PC-9 (cell line): Measurements from ENCODE around the gene UXS1. TPM values are rescaled to one million over a fixed set of nuclear protein-coding genes. Genes with fewer than 3 reads are reported as not detected.
"Not testable (repeated sequence)": the region's sequence is repeated elsewhere in the genome, so short reads cannot be mapped to it uniquely, and the experiment has no call there.

Source experiments
- BruUV-seq: library from RNA; stranded (reverse); fragments of 400-500 nt; replicated peaks from 2 replicates; lab custom pipeline; 2021; lab: Mats Ljungman, UMichigan
- CTCF ChIA-PET: fragments of 300-600 bp; sonication (Branson Sonifier 250); formaldehyde crosslinking; loops from one replicate; lab custom pipeline; 2022; ENCODE audit warnings: antibody characterized with exemption; lab: Charles Lee
- POLR2A ChIA-PET: fragments of 300-600 bp; sonication (Branson Sonifier 250); formaldehyde crosslinking; loops from one replicate; lab custom pipeline; 2022; ENCODE audit warnings: antibody characterized with exemption; ENCODE audit not compliant: unreplicated experiment; lab: Charles Lee
- DNase-seq, 2 experiments: peaks; one replicate each; pipeline versions ENCODE4 v3.0.0 to v3.0.0-alpha.2; 2015 to 2022; ENCODE audit warnings: mixed read lengths in 1 of 2
- H2AFZ ChIP-seq: fragments of 200-600 bp; sonication (generic); 2 replicates; pipeline ENCODE4 v1.8.1; 2017; ENCODE audit warnings: antibody characterized with exemption
- H3F3A ChIP-seq: fragments of 200-600 bp; sonication (generic); 2 replicates; pipeline ENCODE4 v1.8.1; 2017; ENCODE audit warnings: antibody characterized with exemption, mild to moderate bottlenecking, low read depth; ENCODE audit not compliant: insufficient read depth
- H3K27ac ChIP-seq: fragments of 200-600 bp; sonication (generic); 2 replicates; pipeline ENCODE4 v1.6.1; 2016; ENCODE audit warnings: mixed run types
- H3K27me3 ChIP-seq: fragments of 200-600 bp; sonication (generic); 2 replicates; pipeline ENCODE4 v1.6.1; 2016; ENCODE audit warnings: low read depth, mixed run types; ENCODE audit not compliant: insufficient read depth
- H3K36me3 ChIP-seq: fragments of 200-600 bp; sonication (generic); 2 replicates; pipeline ENCODE4 v1.6.1; 2016; ENCODE audit warnings: low read depth, mixed run types
- H3K4me1 ChIP-seq: fragments of 200-600 bp; sonication (generic); replicated peaks from 2 replicates; pipeline ENCODE4 v1.6.1; 2016; ENCODE audit warnings: mixed run types; ENCODE audit not compliant: insufficient read depth
- H3K4me2 ChIP-seq: fragments of 200-600 bp; sonication (generic); 2 replicates; pipeline ENCODE4 v1.6.1; 2017; ENCODE audit warnings: mixed run types
- H3K4me3 ChIP-seq: fragments of 200-600 bp; sonication (generic); 2 replicates; pipeline ENCODE4 v1.6.1; 2016; ENCODE audit warnings: mixed run types
- H3K79me2 ChIP-seq: fragments of 200-600 bp; sonication (generic); 2 replicates; pipeline ENCODE4 v1.6.1; 2017; ENCODE audit warnings: low read depth, mixed run types
- H3K9me2 ChIP-seq: fragments of 200-600 bp; sonication (generic); 2 replicates; pipeline ENCODE4 v1.8.1; 2017; ENCODE audit warnings: mild to moderate bottlenecking; ENCODE audit not compliant: insufficient read depth
- H3K9me3 ChIP-seq: fragments of 200-600 bp; sonication (generic); 2 replicates; pipeline ENCODE4 v1.8.1; 2016; ENCODE audit warnings: low read depth; ENCODE audit not compliant: insufficient read depth
- H4K20me1 ChIP-seq: fragments of 200-600 bp; sonication (generic); 2 replicates; pipeline ENCODE4 v1.8.1; 2017; ENCODE audit not compliant: insufficient read depth
- EZH2 ChIP-seq: fragments of 200-600 bp; sonication (generic); IDR thresholded peaks from 2 replicates; pipeline ENCODE4 v1.8.0; 2017; ENCODE audit warnings: antibody characterized with exemption, low read depth
- intact Hi-C: fragments of 100-400 bp; cut with micrococcal nuclease; formaldehyde crosslinking; loops from one replicate; pipeline ENCODE4 v1.10.0; 2022; ENCODE audit not compliant: unreplicated experiment
- total RNA-seq: library from RNA; stranded (reverse); gene quantifications from 2 replicates; pipeline ENCODE4 v1.2.3, GENCODE V29; 2021
- TF ChIP-seq, protein P1 (sequence below): fragments of 200-600 bp; sonication (generic); conservative IDR thresholded peaks from 2 replicates; pipeline ENCODE4 v1.6.1; 2017; ENCODE audit warnings: mixed run types, antibody characterized with exemption, mild to moderate bottlenecking, moderate library complexity

Gene UXS1
- total RNA-seq, 1 experiment from 2014 or later: 65.6 TPM

DNA sequence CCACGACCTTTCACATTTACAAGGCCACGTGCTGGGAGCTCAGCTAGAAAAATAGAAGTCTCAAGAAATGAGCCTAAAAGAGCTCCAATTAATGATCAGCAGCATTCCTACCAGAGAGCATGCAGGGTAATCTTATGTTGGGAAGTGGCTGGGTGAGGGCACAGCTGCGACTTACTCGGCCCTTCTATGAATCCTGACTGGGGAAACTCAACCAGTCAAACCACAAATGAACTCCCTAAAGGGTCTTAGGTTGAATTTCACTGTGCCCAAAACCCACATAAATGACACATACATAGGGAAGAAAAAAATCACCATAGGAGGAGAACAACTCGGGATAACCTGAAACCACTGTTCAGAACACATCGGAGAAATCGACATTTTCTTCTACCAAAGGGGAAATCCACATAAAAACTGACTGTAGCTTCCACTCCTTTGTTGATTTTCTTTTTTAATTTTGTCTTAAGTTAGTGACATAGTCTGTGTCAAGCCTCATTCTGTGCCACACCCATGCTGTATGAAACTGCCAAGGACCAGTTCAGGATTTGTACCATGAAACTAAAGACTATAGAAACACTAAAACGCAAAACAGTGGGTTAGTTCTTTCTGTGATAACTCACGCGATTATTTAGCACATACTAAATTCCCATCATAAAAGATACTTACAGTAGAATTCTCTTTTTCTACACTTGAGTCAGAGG is 54.7 kb downstream of the UXS1 start:
- BruUV-seq: no TSS peak
- CTCF ChIA-PET: no interaction called here

GRCh38 chr2:106138543-106139237 is 55.4 kb downstream of the UXS1 start:
- TF ChIP-seq, protein P1, sequence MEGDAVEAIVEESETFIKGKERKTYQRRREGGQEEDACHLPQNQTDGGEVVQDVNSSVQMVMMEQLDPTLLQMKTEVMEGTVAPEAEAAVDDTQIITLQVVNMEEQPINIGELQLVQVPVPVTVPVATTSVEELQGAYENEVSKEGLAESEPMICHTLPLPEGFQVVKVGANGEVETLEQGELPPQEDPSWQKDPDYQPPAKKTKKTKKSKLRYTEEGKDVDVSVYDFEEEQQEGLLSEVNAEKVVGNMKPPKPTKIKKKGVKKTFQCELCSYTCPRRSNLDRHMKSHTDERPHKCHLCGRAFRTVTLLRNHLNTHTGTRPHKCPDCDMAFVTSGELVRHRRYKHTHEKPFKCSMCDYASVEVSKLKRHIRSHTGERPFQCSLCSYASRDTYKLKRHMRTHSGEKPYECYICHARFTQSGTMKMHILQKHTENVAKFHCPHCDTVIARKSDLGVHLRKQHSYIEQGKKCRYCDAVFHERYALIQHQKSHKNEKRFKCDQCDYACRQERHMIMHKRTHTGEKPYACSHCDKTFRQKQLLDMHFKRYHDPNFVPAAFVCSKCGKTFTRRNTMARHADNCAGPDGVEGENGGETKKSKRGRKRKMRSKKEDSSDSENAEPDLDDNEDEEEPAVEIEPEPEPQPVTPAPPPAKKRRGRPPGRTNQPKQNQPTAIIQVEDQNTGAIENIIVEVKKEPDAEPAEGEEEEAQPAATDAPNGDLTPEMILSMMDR: no peak
- TF ChIP-seq EZH2: no peak
- intact Hi-C loops: no loop called here
- Histone ChIP-seq H3K9me2 (no peaks in the 10 kb centered on the region), H3K36me3 (no peaks in the 10 kb centered on the region), H4K20me1 (no peaks in the 10 kb centered on the region; the same call in 1 of the 2 replicates), H3F3A (no peaks in the 10 kb centered on the region), H3K9me3 (no peaks in the 10 kb centered on the region), H3K4me3 (no peak overlapping the region), H2AFZ (no peak overlapping the region), H3K4me2 (no peak overlapping the region), H3K79me2 (no peaks in the 10 kb centered on the region), H3K27me3 (no peaks in the 10 kb centered on the region), H3K4me1 (peaks cover 4% of the 10 kb centered on the region), H3K27ac (no peak overlapping the region)
- no TSS peak for BruUV-seq
- CTCF ChIA-PET: no interaction called here
- POLR2A ChIA-PET: no interaction called here
- no peak for DNase-seq

More for the DNA sequence above, 54.7 kb downstream of the UXS1 start:
- no peaks in the 10 kb centered on the region for H3K79me2 ChIP-seq
- H3K9me3 ChIP-seq: no peaks in the 10 kb centered on the region
- POLR2A ChIA-PET: no interaction called here
- H3K4me3 ChIP-seq: no peak overlapping the region
- no peak for DNase-seq
- intact Hi-C loops: no loop called here
- H4K20me1 ChIP-seq: no peaks in the 10 kb centered on the region; the same call in 1 of the 2 replicates
- H3K36me3 ChIP-seq: no peaks in the 10 kb centered on the region
- H3K27ac ChIP-seq: no peak overlapping the region
- no peaks in the 10 kb centered on the region for H3F3A ChIP-seq
- no peaks in the 10 kb centered on the region for H3K27me3 ChIP-seq
- TF ChIP-seq EZH2: no peak
- TF ChIP-seq, protein P1: no peak
- H2AFZ ChIP-seq: no peak overlapping the region
- peaks cover 11% of the 10 kb centered on the region for H3K4me1 ChIP-seq
- no peak overlapping the region for H3K4me2 ChIP-seq
- no peaks in the 10 kb centered on the region for H3K9me2 ChIP-seq

GRCh38 chr2:106137731-106138521 is 56.2 kb downstream of the UXS1 start:
- Histone ChIP-seq H3K9me2 (no peaks in the 10 kb centered on the region), H3K9me3 (no peaks in the 10 kb centered on the region), H4K20me1 (no peaks in the 10 kb centered on the region), H3K27ac (no peak overlapping the region), H3K4me1 (no peaks in the 10 kb centered on the region), H3K36me3 (no peaks in the 10 kb centered on the region), H3K4me2 (no peak overlapping the region), H3K27me3 (no peaks in the 10 kb centered on the region), H2AFZ (no peak overlapping the region), H3K79me2 (no peaks in the 10 kb centered on the region), H3F3A (no peaks in the 10 kb centered on the region), H3K4me3 (no peak overlapping the region)
- intact Hi-C loops: no loop called here
- CTCF ChIA-PET: no interaction called here
- no TSS peak for BruUV-seq
- TF ChIP-seq EZH2: no peak
- TF ChIP-seq, protein P1: no peak
- POLR2A ChIA-PET: no interaction called here
- DNase-seq: no peak

DNA sequence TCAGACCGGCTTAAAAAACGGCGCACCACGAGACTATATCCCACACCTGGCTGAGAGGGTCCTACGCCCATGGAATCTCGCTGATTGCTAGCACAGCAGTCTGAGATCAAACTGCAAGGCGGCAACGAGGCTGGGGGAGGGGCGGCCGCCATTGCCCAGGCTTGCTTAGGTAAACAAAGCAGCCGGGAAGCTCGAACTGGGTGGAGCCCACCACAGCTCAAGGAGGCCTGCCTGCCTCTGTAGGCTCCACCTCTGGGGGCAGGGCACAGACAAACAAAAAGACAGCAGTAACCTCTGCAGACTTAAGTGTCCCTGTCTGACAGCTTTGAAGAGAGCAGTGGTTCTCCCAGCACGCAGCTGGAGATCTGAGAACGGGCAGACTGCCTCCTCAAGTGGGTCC is 62.9 kb downstream of the UXS1 start:
- H3K4me1 ChIP-seq, H3K36me3 ChIP-seq, H3F3A ChIP-seq, POLR2A ChIA-PET, H3K9me2 ChIP-seq, CTCF ChIA-PET, H4K20me1 ChIP-seq, H3K9me3 ChIP-seq, H3K27me3 ChIP-seq, intact Hi-C loops: not testable (repeated sequence)
- peak overlapping the region; percentile 82 for H3K27ac ChIP-seq
- peaks cover 17% of the 10 kb centered on the region for H3K79me2 ChIP-seq
- H3K4me2 ChIP-seq: 0 out of 2 replicates have a peak overlapping the region, but pooled peaks have one; percentile 93
- TSS peak; percentile 94 for BruUV-seq
- DNase-seq: peak in 1 of 2 experiments; percentile 49
- H3K4me3 ChIP-seq: peak overlapping the region; percentile 43; the same call in 1 of the 2 replicates
- H2AFZ ChIP-seq: peak overlapping the region; percentile 75; the same call in 1 of the 2 replicates
